IMR-90 (cell line): ENCODE results near the gene CUL9. TPM values are rescaled to one million over a fixed set of nuclear protein-coding genes. Genes with fewer than 3 reads are reported as not detected.

Experiments used
- ATAC-seq: fragments of 200-7000 bp; cut with Tn5 transposase; 2 replicates; pipeline ENCODE4 v1.9.1; 2020; ENCODE audit warnings: low read depth, mild to moderate bottlenecking, moderate library complexity
- BruUV-seq: library from RNA; stranded (reverse); fragments of 400-500 nt; replicated peaks from 2 replicates; lab custom pipeline; 2021; lab: Mats Ljungman, UMichigan
- CTCF ChIA-PET: fragments of 300-600 bp; formaldehyde crosslinking; extraction: SDS; loops from one replicate; lab custom pipeline; 2021; ENCODE audit warnings: antibody characterized with exemption; lab: Yijun Ruan, JAX
- POLR2A ChIA-PET: fragments of 300-600 bp; sonication (Branson Sonifier 250); formaldehyde crosslinking; loops from one replicate; lab custom pipeline; 2022; ENCODE audit warnings: antibody characterized with exemption; ENCODE audit not compliant: unreplicated experiment; lab: Charles Lee
- DNase-seq: peaks from one replicate; pipeline ENCODE4 v3.0.0; 2013
- H2AFZ ChIP-seq: replicated peaks from 2 replicates; pipeline ENCODE3; 2013; ENCODE audit warnings: low read length, mild to moderate bottlenecking; ENCODE audit not compliant: poor library complexity
- H2AK5ac ChIP-seq: 2 replicates; pipeline ENCODE4 v1.6.1; 2013; ENCODE audit warnings: low read depth, low read length, inconsistent platforms
- H2AK9ac ChIP-seq: replicated peaks from 2 replicates; pipeline ENCODE3; 2013; ENCODE audit warnings: mild to moderate bottlenecking, low read depth, low read length, moderate library complexity; ENCODE audit not compliant: poor library complexity
- H2BK120ac ChIP-seq: 2 replicates; pipeline ENCODE4 v1.6.1; 2013; ENCODE audit warnings: low read depth, low read length, inconsistent platforms
- H2BK15ac ChIP-seq: 3 replicates; pipeline ENCODE4 v1.6.1; 2013; ENCODE audit warnings: low read depth, low read length, inconsistent platforms
- H2BK20ac ChIP-seq: 2 replicates; pipeline ENCODE4 v1.6.1; 2013; ENCODE audit warnings: low read depth, mild to moderate bottlenecking, inconsistent platforms, low read length, moderate library complexity
- H2BK5ac ChIP-seq: 2 replicates; pipeline ENCODE4 v1.6.1; 2013; ENCODE audit warnings: mild to moderate bottlenecking, low read depth, low read length, inconsistent platforms; ENCODE audit not compliant: poor library complexity, severe bottlenecking
- H3K14ac ChIP-seq: replicated peaks from 2 replicates; pipeline ENCODE4 v1.6.1; 2013; ENCODE audit warnings: low read depth, low read length, inconsistent platforms
- H3K18ac ChIP-seq: 2 replicates; pipeline ENCODE4 v1.6.1; 2013; ENCODE audit warnings: low read depth, low read length, control low read depth
- H3K23ac ChIP-seq: 2 replicates; pipeline ENCODE4 v1.6.1; 2013; ENCODE audit warnings: low read depth, low read length, inconsistent platforms
- H3K27ac ChIP-seq: 2 replicates; pipeline ENCODE4 v1.5.1; 2013; ENCODE audit warnings: mild to moderate bottlenecking, control low read depth, low read length; ENCODE audit not compliant: insufficient read depth
- H3K27me3 ChIP-seq: 2 replicates; pipeline ENCODE4 v1.6.1; 2013; ENCODE audit warnings: low read length; ENCODE audit not compliant: control insufficient read depth, insufficient read depth
- H3K36me3 ChIP-seq: 2 replicates; pipeline ENCODE4 v1.6.1; 2013; ENCODE audit warnings: low read length, mixed read lengths; ENCODE audit not compliant: control insufficient read depth, insufficient read depth
- H3K4ac ChIP-seq: 2 replicates; pipeline ENCODE4 v1.6.1; 2013; ENCODE audit warnings: low read depth, low read length, inconsistent platforms
- H3K4me1 ChIP-seq: 2 replicates; pipeline ENCODE4 v1.6.1; 2013; ENCODE audit warnings: low read length, mixed read lengths; ENCODE audit not compliant: control insufficient read depth, insufficient read depth
- H3K4me2 ChIP-seq: 2 replicates; pipeline ENCODE4 v1.6.1; 2013; ENCODE audit warnings: low read depth, mild to moderate bottlenecking, control low read depth, low read length, moderate library complexity
- H3K4me3 ChIP-seq: 2 replicates; pipeline ENCODE4 v1.5.1; 2013; ENCODE audit warnings: low read depth, mild to moderate bottlenecking, control low read depth, low read length, moderate library complexity; ENCODE audit not compliant: insufficient read depth
- H3K56ac ChIP-seq: 2 replicates; pipeline ENCODE4 v1.6.1; 2013; ENCODE audit warnings: low read length, inconsistent platforms; ENCODE audit not compliant: insufficient read depth; ENCODE audit errors: extremely low read depth
- H3K79me1 ChIP-seq, 2 experiments: 2 replicates each; pipeline ENCODE4 v1.6.1; 2013; ENCODE audit warnings: low read length in 2 of 2, inconsistent platforms in 1 of 2, low read depth in 1 of 2
- H3K9ac ChIP-seq: 2 replicates; pipeline ENCODE4 v1.6.1; 2013; ENCODE audit warnings: low read depth, low read length, control low read depth
- H3K9me1 ChIP-seq: 2 replicates; pipeline ENCODE4 v1.6.1; 2013; ENCODE audit warnings: low read length, inconsistent platforms; ENCODE audit not compliant: insufficient read depth
- H3K9me3 ChIP-seq: 2 replicates; pipeline ENCODE4 v1.6.1; 2013; ENCODE audit warnings: low read length; ENCODE audit not compliant: control insufficient read depth, insufficient read depth
- H4K20me1 ChIP-seq: 2 replicates; pipeline ENCODE4 v1.6.1; 2013; ENCODE audit warnings: low read length, inconsistent platforms; ENCODE audit not compliant: insufficient read depth
- H4K5ac ChIP-seq: 2 replicates; pipeline ENCODE4 v1.6.1; 2013; ENCODE audit warnings: mild to moderate bottlenecking, low read depth, low read length, control low read depth
- H4K8ac ChIP-seq, 2 experiments: 2 replicates each; pipeline ENCODE4 v1.6.1; 2013; ENCODE audit warnings: low read depth in 2 of 2, low read length in 2 of 2, control low read depth in 1 of 2, inconsistent platforms in 1 of 2
- H4K91ac ChIP-seq: 2 replicates; pipeline ENCODE4 v1.6.1; 2013; ENCODE audit warnings: low read depth, low read length, inconsistent platforms; ENCODE audit not compliant: insufficient read depth
- CEBPB ChIP-seq: IDR thresholded peaks from 2 replicates; pipeline ENCODE4 v1.6.1; 2012; ENCODE audit warnings: low read depth, low read length, improper control_type of control experiment
- ELK1 ChIP-seq: fragments of 150-350 bp; IDR thresholded peaks from 2 replicates; pipeline ENCODE4 v1.6.1; 2016; ENCODE audit warnings: low read depth, mild to moderate bottlenecking, low read length, moderate library complexity, borderline replicate concordance
- MAFK ChIP-seq: IDR thresholded peaks from 2 replicates; pipeline ENCODE4 v1.6.1; 2012; ENCODE audit warnings: low read depth, low read length, improper control_type of control experiment
- SMC3 ChIP-seq: fragments of 150-350 bp; IDR thresholded peaks from 2 replicates; pipeline ENCODE4 v1.6.1; 2016; ENCODE audit warnings: low read depth, mild to moderate bottlenecking, antibody characterized with exemption, low read length, moderate library complexity
- WGBS, 2 experiments: methylation state at CpG; one replicate each; pipeline versions ENCODE4 v1.1.5 to v1.1.7; 2013; ENCODE audit warnings: missing lambda C conversion rate in 2 of 2; ENCODE audit not compliant: insufficient read length in 1 of 2; ENCODE audit errors: extremely low coverage in 2 of 2; 5-methylcytosine and 5-hydroxymethylcytosine counted together
- dilution Hi-C: fragments of 300-500 bp; cut with HindIII; formaldehyde crosslinking; loops from one replicate; pipeline ENCODE4 v1.14.3; 2018; ENCODE audit warnings: low sequenced_read_pairs; ENCODE audit not compliant: unreplicated experiment
- in situ Hi-C: fragments of 300-500 bp; cut with MboI; formaldehyde crosslinking; loops from 3 replicates; pipeline ENCODE4 v1.14.3; 2019; ENCODE audit warnings: low sequenced_read_pairs, inconsistent platforms, mixed read lengths
- intact Hi-C: fragments of 100-400 bp; cut with micrococcal nuclease; formaldehyde crosslinking; loops from 2 replicates; pipeline ENCODE4 v1.10.0; 2022
- polyA plus RNA-seq, 3 experiments: library from polyadenylated mRNA; depleted of rRNA; stranded (reverse); fragments of >200 nt; gene quantifications; 2 replicates each; pipeline ENCODE4 v1.2.3, GENCODE V29; 2012; ENCODE audit warnings: low replicate concordance in 1 of 3
- total RNA-seq: library from RNA; depleted of rRNA; stranded (reverse); fragments of >200 nt; gene quantifications from 2 replicates; pipeline ENCODE4 v1.2.3, GENCODE V29; 2012

CUL9 gene
- total and polyA plus RNA-seq, 2 of the 4 experiments (the other 2 are of a cell fraction), result 7.7 to 19.5 TPM

- Histone ChIP-seq H3K14ac (no peak overlapping the region), H3K9me3 (no peaks in the 10 kb centered on the region), H2BK20ac (no peak overlapping the region), H3K9ac (no peak overlapping the region), H3K9me1 (peaks cover 15% of the 10 kb centered on the region), H3K23ac (no peak overlapping the region), H2BK5ac (no peak overlapping the region), H3K4ac (no peak overlapping the region), H3K79me1 (peaks cover 27 to 71% of the 10 kb centered on the region in 2 experiments), H2AK5ac (no peak overlapping the region), H2AFZ (no peak overlapping the region), H3K18ac (no peak overlapping the region), H3K4me1 (peaks cover 17% of the 10 kb centered on the region), H4K20me1 (peaks cover 30% of the 10 kb centered on the region), H3K4me2 (no peak overlapping the region), H4K5ac (no peak overlapping the region), H4K91ac (no peak overlapping the region), H2BK15ac (no peak overlapping the region), H3K36me3 (peaks cover 45% of the 10 kb centered on the region), H2BK120ac (no peak overlapping the region), H3K56ac (no peak overlapping the region), H3K27me3 (no peaks in the 10 kb centered on the region), H3K27ac (no peak overlapping the region), H4K8ac (no peak overlapping the region), H3K4me3 (no peak overlapping the region), H2AK9ac (no peak overlapping the region)
- TF ChIP-seq CEBPB (no peak), MAFK (no peak), SMC3 (no peak), ELK1 (no peak)
- DNase-seq (no peak), ATAC-seq (no peak)
- intact Hi-C loops (no loop called here), dilution Hi-C loops (no loop called here), in situ Hi-C loops (no loop called here)
- CTCF ChIA-PET, result interaction anchor here (0.6 kb wide), 2 partner anchors 24 to 1335 kb away, joined by 3 to 4 read pairs; no protein-coding TSS in a partner anchor
- POLR2A ChIA-PET, result no interaction called here
- no TSS peak for BruUV-seq
- WGBS, 2 experiments, result 93% methylated on average over 10 of the region's 12 CpGs; no CpG with 5 or more reads in 1 of the 2 experiments
Observed at GRCh38 chr6:43178150-43178549, 3.8 kb upstream of the CUL9 start.
